NCI-H1417 treated with DMSO at 0.1 percent for 48 hours (cell line): ENCODE measurements around the gene LRRC32.

Experiments used
- DNase-seq: peaks from one replicate; lab custom pipeline; 2025; lab: John Stamatoyannopoulos, UW

LRRC32 gene, protein sequence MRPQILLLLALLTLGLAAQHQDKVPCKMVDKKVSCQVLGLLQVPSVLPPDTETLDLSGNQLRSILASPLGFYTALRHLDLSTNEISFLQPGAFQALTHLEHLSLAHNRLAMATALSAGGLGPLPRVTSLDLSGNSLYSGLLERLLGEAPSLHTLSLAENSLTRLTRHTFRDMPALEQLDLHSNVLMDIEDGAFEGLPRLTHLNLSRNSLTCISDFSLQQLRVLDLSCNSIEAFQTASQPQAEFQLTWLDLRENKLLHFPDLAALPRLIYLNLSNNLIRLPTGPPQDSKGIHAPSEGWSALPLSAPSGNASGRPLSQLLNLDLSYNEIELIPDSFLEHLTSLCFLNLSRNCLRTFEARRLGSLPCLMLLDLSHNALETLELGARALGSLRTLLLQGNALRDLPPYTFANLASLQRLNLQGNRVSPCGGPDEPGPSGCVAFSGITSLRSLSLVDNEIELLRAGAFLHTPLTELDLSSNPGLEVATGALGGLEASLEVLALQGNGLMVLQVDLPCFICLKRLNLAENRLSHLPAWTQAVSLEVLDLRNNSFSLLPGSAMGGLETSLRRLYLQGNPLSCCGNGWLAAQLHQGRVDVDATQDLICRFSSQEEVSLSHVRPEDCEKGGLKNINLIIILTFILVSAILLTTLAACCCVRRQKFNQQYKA

GRCh38 chr11:76670485-76671236, at the start of gene LRRC32:
Gene LRRC32, minus strand, starts transcription at chr11:76670747. Its CDS starts 4,793 bp downstream, at chr11:76665954.
- no peak for DNase-seq

DNA sequence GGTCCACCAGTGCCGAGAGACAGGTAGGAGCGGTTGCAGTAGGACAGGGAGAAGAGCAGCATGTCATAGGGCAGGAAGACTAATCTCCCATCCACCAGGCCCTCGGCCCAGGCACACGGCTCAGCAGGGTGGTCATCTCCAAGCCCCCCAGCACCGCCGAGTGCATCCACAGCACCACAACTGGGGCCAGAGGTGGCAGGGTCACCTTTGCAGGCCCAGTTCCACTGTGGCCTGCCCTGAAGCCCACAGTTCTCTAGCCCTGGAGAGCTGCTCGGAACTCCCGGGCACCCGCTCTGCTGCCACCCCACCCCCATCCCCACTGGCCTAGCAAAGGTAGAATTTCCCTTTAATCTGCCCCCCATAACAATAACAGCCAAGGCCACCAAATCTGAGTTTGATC, 49.1 kb upstream of the LRRC32 start:
- no peak for DNase-seq

DNA sequence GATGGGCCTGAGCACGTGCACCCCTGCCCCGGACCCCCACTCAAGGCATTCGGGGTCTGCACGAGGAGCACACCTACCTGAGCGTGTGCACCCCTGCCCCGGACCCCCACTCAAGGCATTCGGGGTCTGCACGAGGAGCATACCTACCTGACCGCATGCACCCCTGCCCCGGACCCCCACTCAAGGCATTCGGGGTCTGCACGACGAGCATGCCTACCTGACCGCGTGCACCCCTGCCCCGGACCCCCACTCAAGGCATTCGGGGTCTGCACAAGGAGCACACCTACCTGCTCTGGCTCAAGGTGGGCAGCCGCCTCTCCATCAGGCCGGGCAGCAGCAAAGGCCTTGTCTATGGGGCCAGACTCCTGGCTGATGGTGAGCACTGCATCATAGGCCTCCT, 48.7 kb upstream of the LRRC32 start:
- DNase-seq: no peak

- DNase-seq: no peak
Observed at GRCh38 chr11:76717816-76718215, 47.3 kb upstream of the LRRC32 start.

GRCh38 chr11:76717369-76717768, 46.8 kb upstream of the LRRC32 start:
- DNase-seq: no peak

DNA sequence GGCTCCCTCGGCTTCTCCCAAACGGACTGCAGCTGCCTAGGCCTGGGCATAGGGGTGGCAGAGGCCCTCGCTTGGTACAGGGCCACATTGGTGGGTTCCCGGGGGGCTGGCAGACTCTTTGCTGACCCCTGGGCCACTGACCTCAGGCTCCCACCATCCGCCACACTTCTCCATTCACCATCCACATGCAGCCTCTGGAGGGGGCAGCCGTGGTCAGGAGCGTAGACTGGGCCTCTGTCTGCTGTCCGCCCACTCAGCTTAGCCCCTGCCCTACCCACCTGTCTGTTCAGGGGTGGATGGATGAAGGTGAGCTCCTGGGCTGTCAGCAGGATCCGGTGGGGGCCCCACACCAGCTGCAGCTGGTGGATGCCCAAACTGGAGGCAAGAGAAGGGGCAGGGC, 45.7 kb upstream of the LRRC32 start:
- no peak for DNase-seq

DNA sequence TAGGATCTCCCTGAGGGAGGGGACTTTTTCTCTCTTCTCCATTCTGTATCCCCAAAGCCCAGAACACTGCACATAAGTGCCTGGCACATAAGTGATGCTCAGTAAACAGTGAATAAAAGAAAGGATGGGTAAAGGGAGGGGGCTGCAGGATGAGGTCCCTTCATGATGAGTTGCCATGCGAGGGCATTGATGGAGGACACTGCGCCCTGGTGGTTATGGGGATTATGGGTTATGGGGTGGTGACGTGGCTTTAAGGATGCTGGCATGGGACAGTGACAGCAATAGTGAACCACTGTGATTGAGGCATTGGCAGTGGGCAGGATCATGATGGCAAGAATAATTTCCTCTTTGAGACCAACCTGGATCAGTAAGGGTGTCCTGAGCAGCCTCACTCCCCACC, 43.9 kb upstream of the LRRC32 start:
- no peak for DNase-seq

DNA sequence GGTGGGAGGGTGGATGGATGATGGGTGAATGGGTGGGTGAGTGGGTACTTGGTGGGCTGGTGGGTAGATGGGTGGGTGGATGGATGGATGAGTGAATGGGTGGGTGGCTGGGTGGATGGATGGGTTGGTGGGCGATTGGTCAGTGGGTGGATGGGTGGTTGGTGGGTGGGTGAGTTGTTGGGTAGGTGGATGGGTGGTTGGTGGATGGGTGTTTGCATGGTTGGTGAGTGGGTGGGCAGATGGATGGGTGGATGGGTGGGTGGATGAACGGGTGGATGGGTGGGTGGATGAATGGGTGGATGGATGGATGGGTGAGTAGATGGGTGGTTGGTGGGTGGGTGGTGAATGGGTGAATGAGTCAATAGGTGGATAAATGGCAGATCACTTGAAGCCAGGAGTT, 43.0 kb upstream of the LRRC32 start:
- no peak for DNase-seq

DNA sequence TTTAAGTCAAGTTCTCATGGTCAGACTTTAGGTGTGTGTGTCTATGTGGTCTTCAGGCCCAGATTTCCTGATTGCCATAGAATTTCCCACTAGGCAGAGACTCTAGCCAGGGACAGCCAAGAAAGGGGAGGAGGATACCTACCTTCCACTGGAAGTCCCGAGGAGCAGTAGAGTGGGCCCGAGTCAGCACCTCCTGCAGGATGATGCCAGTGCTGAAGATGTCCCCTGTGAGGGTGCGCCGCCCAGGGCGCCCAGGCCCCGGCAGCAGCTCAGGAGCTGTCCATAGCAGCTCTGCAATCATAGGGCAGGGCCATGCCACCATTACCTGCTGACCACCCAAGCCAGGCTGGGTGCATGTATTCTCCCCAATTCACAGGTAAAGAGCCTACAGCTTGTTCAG, 41.6 kb upstream of the LRRC32 start:
- no peak for DNase-seq

- no peak for DNase-seq
Observed at GRCh38 chr11:76709756-76710155, 39.2 kb upstream of the LRRC32 start.

DNA sequence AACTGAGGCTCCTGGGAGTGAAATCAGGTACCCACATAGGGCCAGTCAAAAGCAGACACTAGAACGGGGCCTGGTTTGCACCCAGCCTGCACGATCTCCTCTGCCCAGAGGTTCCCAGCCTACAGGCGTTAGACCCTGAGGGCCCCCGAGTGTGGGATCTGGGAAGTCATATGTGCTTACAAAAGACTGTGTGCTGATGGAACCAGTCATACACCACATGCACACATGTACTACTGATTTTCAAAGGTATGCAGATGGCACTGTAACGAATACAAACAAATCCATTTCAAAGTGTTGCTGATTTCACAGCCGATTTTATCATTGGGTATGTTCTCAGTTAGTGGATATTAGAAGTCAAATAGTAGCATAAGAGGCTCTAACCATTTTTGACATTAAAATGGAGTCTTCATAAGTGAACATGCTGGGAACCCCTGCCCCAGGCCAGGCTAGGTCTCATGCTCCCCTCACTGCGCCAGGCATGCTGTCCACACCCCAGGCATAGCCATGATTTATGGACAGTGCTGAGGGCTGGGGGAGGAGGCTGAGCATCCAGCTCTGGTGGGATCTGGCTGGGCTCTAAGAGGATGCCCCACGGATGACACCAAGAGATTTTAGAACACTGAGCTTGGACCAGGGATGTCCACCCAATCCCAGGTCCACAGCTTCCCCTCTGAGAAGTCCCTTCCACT, 38.6 kb upstream of the LRRC32 start:
- no peak for DNase-seq

DNA sequence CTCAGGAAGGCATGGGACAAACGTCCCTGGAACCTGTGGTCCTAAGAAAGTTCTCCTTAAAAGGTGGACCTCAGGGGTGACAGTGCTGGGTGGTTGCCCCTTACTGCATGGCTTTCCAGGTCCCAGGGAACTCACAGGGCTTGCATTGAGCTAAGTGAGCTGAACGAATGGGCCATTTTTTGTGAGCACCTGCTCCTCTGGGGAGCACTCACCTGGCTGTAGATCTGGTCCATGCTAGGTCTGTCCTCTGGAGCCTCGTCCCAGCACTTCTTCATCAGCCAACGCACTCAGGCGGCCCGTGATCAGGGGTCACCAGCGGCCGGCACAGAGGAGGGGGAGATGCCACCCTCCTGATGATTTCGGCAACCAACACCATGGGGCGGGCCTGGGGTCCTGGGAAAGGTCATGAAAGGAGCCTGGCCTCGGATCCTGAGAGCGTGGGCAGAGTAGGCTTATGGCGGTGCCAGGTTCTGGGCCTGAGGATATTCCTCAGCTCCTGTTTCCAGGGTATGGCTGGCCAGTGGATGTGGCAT, 36.8 kb upstream of the LRRC32 start:
- DNase-seq: no peak

DNA sequence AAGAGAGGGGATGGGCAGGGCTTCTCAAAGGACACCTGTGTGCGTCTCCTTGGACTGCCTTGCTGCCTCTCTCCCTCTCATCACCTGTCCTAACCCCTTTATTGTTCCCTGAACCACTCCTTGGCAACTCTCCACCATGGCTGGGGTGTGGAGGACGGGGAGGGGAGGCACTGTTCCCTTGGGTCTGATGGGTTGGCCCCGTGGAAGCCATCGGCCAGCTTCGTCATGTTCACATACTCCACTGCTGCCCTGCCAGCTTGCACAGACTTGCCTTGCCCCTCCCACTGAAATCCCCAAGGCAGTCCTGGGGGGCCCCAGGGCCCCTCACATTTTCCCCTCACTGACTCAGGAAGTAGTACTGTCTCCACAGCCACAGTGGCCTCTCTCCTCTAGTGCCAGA, 36.1 kb upstream of the LRRC32 start:
- no peak for DNase-seq

DNA sequence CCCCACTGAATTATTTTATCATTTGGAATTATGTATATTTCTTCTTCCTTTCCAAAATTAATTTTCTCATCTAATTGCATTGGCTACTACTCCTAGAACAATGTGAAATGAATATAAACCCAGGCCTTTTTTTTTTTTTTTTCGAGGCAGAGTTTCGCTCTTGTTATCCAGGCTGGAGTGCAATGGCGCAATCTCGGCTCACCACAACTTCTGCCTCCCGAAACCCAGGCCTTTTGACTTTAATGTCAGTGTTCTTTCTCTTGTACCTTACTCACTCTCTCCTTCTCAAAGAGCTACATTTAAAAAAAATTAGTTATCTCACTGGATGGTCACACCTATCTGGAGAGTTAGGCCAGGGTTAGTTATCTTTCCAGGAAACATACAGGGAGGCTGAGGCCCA, 35.3 kb upstream of the LRRC32 start:
- no peak for DNase-seq

DNA sequence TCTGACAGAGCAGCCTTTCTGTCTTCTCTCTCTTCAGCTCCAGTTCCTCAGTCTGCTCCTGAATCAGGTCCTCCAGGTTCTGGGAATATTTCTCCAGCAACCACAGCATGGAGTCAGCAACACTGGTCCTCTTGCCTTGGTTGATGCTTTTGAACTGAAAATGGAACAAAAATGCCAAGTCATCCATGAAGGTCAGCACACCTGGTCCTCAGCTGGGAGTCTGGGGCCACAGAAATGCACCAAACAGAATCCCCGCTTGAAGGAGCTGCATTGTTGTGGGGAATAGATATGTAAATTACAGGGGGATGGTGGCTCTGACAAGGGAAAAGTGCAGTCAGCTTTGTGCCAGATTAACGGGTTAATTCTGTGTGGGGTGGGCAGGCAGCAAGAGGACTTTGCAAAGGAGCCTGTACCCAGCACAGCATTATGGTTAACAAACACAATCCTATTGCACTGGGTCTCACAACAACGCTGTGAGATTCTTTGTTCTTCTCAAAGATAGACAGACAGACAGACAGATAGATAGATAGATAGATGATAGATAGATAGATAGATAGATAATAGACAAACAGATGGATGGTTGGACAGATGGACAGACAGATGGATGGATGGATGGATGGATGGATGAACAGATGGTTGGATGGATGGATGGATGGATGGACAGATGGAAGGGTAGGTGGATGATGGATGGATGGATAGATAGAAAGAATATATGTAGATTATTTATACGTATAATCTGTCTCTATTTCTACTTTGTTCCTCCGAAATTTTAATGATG, 33.8 kb upstream of the LRRC32 start:
- DNase-seq: no peak

GRCh38 chr11:76703707-76704106, 33.2 kb upstream of the LRRC32 start:
- DNase-seq: no peak

- DNase-seq: no peak
Observed at GRCh38 chr11:76702336-76703128, 32.0 kb upstream of the LRRC32 start.

DNA sequence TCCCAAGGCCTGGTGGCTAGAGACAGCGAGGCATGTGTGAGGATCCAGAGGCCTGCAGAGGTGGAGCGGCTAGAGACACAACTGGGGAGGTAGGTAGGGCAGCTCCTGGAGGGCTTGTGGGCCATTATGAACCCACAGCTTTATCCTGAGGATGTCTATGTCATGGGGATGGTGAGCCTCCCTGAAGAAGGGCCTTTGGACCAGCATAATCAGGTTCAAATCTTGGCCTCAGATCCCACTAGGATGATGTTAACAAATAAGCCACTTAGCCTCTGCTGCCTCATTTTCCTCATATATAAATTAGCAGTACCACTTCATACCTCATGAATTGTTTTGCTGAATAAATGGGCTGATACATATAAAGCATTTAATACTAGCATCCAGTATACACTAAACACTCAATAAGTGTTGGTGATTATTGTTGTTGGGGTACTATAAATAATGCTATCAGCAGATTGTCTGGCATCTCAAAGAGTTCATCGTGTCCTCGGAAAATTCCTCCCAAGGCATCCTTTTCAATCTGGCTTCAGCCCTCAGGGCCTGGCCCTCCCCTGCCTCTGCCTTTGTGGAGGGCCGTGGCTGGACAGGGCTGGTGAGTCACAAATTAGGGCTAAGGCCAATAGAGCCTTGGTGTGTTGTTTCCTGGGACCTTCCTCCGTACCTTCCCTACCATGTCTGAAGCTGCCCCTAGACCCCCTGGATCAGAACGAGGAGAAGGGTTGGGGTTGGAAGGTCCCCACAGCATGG, 30.9 kb upstream of the LRRC32 start:
- no peak for DNase-seq

- no peak for DNase-seq
Observed at GRCh38 chr11:76700177-76701100, 29.9 kb upstream of the LRRC32 start.
